Astrocyte (in vitro differentiated cells and primary cell): ENCODE measurements around the gene CSNK1D. TPM values are rescaled to one million over a fixed set of nuclear protein-coding genes. Genes with fewer than 3 reads are reported as not detected.
"Not testable (repeated sequence)": the region's sequence is repeated elsewhere in the genome, so short reads cannot be mapped to it uniquely, and the experiment has no call there.

Experiments used
- DNase-seq: peaks from one replicate; pipeline ENCODE4 v3.0.0-alpha.2; 2010; ENCODE audit warnings: low read depth
- FAIRE-seq: peaks from 2 replicates; lab custom pipeline; 2011; peaks lifted over from hg19 to GRCh38; lab: Jason Lieb, UNC
- H2AFZ ChIP-seq: 2 replicates; pipeline ENCODE4 v1.6.0; 2012; ENCODE audit warnings: low read depth, low read length, inconsistent platforms
- H3K27ac ChIP-seq: 2 replicates; pipeline ENCODE4 v1.5.1; 2011; ENCODE audit warnings: low read depth, low read length, inconsistent platforms
- H3K27me3 ChIP-seq: 2 replicates; pipeline ENCODE4 v1.6.0; 2011; ENCODE audit warnings: low read length, inconsistent platforms; ENCODE audit not compliant: insufficient read depth
- H3K36me3 ChIP-seq: 2 replicates; pipeline ENCODE4 v1.5.1; 2011; ENCODE audit warnings: low read length, inconsistent platforms; ENCODE audit not compliant: insufficient read depth
- H3K4me1 ChIP-seq: 2 replicates; pipeline ENCODE4 v1.5.1; 2011; ENCODE audit warnings: low read length, inconsistent platforms; ENCODE audit not compliant: insufficient read depth
- H3K4me2 ChIP-seq: 2 replicates; pipeline ENCODE4 v1.6.0; 2012; ENCODE audit warnings: low read length, inconsistent platforms
- H3K4me3 ChIP-seq: 2 replicates; pipeline ENCODE4 v1.5.1; 2011; ENCODE audit warnings: low read depth, mild to moderate bottlenecking, low read length, inconsistent platforms; ENCODE audit not compliant: insufficient read depth
- H3K79me2 ChIP-seq: 2 replicates; pipeline ENCODE4 v1.6.0; 2012; ENCODE audit warnings: mild to moderate bottlenecking, low read length, inconsistent platforms; ENCODE audit not compliant: insufficient read depth
- H3K9ac ChIP-seq: 2 replicates; pipeline ENCODE4 v1.6.0; 2012; ENCODE audit warnings: mild to moderate bottlenecking, low read length, inconsistent platforms
- H3K9me3 ChIP-seq: 2 replicates; pipeline ENCODE4 v1.5.1; 2012; ENCODE audit warnings: low read depth, mild to moderate bottlenecking, low read length, inconsistent platforms; ENCODE audit not compliant: insufficient read depth
- H4K20me1 ChIP-seq: 2 replicates; pipeline ENCODE4 v1.6.0; 2012; ENCODE audit warnings: low read length, inconsistent platforms; ENCODE audit not compliant: insufficient read depth
- H3K27ac Mint-ChIP-seq: one replicate; pipeline ENCODE4 v1.8.0; 2021; ENCODE audit warnings: mild to moderate bottlenecking, mixed read lengths; ENCODE audit not compliant: unreplicated experiment
- H3K27me3 Mint-ChIP-seq: one replicate; pipeline ENCODE4 v1.8.0; 2021; ENCODE audit warnings: low read depth, mixed read lengths; ENCODE audit not compliant: unreplicated experiment
- H3K36me3 Mint-ChIP-seq: one replicate; pipeline ENCODE4 v1.8.0; 2021; ENCODE audit warnings: low read depth, mixed read lengths; ENCODE audit not compliant: unreplicated experiment
- H3K4me1 Mint-ChIP-seq: one replicate; pipeline ENCODE4 v1.8.0; 2021; ENCODE audit warnings: low read depth, mixed read lengths; ENCODE audit not compliant: unreplicated experiment
- H3K4me3 Mint-ChIP-seq: one replicate; pipeline ENCODE4 v1.8.0; 2021; ENCODE audit warnings: mild to moderate bottlenecking, moderate library complexity, mixed read lengths; ENCODE audit not compliant: unreplicated experiment
- H3K9me3 Mint-ChIP-seq: one replicate; pipeline ENCODE4 v1.8.0; 2021; ENCODE audit warnings: mild to moderate bottlenecking, mixed read lengths; ENCODE audit not compliant: unreplicated experiment
- EZH2 ChIP-seq: IDR thresholded peaks from 2 replicates; pipeline ENCODE4 v1.6.1; 2012; ENCODE audit warnings: mild to moderate bottlenecking, low read length, inconsistent platforms; ENCODE audit not compliant: insufficient read depth
- microRNA-seq: library from miRNA; unstranded; fragments of <30 nt; microRNA quantifications from one replicate; pipeline ENCODE4 v1.2.0, GENCODE V29; 2020
- total RNA-seq: library from RNA; stranded (reverse); gene quantifications from 2 replicates; pipeline ENCODE4 v1.2.1, GENCODE V29; 2021
- TF ChIP-seq, protein P1 (sequence below): IDR thresholded peaks from 2 replicates; pipeline ENCODE4 v1.5.1; 2011; ENCODE audit warnings: low read depth, mild to moderate bottlenecking, inconsistent platforms, low read length, moderate library complexity; ENCODE audit not compliant: insufficient read depth

Gene CSNK1D
- total RNA-seq, 1 donor from 2014 or later, result 153 TPM

DNA sequence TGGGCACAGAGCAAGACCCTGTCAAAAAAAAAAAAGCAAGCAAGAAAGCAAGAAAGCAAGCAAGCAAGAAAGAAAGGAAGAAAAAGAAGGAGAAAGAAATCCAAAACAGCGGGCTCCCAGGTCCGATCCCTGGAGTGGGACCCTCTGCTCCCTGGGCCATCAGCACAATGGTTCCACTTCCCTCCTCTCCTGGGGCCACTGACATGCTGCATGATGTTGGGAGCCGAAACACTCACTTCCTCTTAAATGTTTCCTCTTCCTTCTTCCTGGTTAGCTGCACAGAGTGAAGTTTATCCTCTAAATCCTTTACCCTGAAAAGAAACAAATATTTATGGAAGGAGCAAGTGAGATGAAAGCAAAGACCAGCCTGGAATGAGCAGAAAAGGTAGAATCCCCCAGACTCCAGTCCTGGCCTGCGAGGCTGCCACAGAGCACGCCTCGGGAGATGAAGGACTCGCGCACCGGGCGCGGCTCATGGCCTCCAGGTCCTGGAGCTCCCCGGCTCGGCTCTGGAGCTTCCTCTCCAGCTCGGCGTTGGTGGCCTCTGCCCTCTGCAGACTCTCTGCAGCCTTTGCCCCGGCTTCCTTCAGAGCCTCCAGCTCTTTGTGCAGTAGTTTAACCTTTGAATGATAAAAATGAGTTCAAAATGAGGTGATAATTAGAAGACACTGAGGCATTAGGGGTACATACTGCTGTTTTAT lies 79.8 kb downstream of the CSNK1D start:
- Histone ChIP-seq H3K27me3 (no peaks in the 10 kb centered on the region), H3K9ac (no peak overlapping the region), H3K27ac (no peak overlapping the region), H2AFZ (no peak overlapping the region), H3K9me3 (no peaks in the 10 kb centered on the region), H3K4me1 (no peaks in the 10 kb centered on the region), H4K20me1 (no peaks in the 10 kb centered on the region), H3K4me2 (no peak overlapping the region), H3K36me3 (peaks cover 21% of the 10 kb centered on the region), H3K4me3 (no peak overlapping the region), H3K79me2 (no peaks in the 10 kb centered on the region)
- no peaks in the 10 kb centered on the region for H3K4me1 Mint-ChIP-seq
- DNase-seq (no peak), FAIRE-seq (peak; percentile 100)
- peaks cover 33% of the 10 kb centered on the region for H3K36me3 Mint-ChIP-seq
- no peak overlapping the region for H3K27ac Mint-ChIP-seq
- H3K9me3 Mint-ChIP-seq, result peaks cover 4% of the 10 kb centered on the region
- no peak for TF ChIP-seq EZH2
- TF ChIP-seq, protein P1, sequence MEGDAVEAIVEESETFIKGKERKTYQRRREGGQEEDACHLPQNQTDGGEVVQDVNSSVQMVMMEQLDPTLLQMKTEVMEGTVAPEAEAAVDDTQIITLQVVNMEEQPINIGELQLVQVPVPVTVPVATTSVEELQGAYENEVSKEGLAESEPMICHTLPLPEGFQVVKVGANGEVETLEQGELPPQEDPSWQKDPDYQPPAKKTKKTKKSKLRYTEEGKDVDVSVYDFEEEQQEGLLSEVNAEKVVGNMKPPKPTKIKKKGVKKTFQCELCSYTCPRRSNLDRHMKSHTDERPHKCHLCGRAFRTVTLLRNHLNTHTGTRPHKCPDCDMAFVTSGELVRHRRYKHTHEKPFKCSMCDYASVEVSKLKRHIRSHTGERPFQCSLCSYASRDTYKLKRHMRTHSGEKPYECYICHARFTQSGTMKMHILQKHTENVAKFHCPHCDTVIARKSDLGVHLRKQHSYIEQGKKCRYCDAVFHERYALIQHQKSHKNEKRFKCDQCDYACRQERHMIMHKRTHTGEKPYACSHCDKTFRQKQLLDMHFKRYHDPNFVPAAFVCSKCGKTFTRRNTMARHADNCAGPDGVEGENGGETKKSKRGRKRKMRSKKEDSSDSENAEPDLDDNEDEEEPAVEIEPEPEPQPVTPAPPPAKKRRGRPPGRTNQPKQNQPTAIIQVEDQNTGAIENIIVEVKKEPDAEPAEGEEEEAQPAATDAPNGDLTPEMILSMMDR, result no peak
- no peaks in the 10 kb centered on the region for H3K27me3 Mint-ChIP-seq
- no peak overlapping the region for H3K4me3 Mint-ChIP-seq

DNA sequence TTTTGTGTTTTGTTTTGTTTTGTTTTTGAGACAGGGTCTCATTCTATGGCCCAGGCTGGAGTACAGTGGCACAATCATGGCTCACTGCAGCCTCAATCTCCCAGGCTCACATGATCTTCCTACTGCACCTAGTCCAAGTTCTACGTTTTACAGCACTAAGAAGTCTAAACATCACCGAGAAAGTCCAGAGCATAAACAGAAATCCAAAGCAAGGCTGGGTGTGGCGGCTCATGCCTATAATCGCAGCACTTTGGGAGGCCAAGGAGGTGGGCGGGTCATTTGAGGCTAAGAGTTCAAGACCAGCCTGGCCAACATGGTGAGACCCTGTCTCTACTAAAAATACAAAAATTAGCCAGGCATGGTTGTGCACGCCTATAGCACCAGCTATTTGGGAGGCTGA lies 80.5 kb downstream of the CSNK1D start:
- not testable (repeated sequence) for H3K4me3 ChIP-seq, H3K27me3 ChIP-seq, H3K27me3 Mint-ChIP-seq, H4K20me1 ChIP-seq, H3K27ac Mint-ChIP-seq, H3K27ac ChIP-seq, H2AFZ ChIP-seq, H3K4me1 Mint-ChIP-seq, H3K9me3 Mint-ChIP-seq, H3K4me1 ChIP-seq, H3K9ac ChIP-seq, DNase-seq, H3K4me3 Mint-ChIP-seq, FAIRE-seq, H3K4me2 ChIP-seq, H3K79me2 ChIP-seq, H3K9me3 ChIP-seq
- H3K36me3 ChIP-seq, result peaks cover 17% of the 10 kb centered on the region
- peaks cover 33% of the 10 kb centered on the region for H3K36me3 Mint-ChIP-seq

Small RNA genes lying within 50 kb of the gene (microRNA-seq; reads per million reads assigned to microRNA genes)
- 2.5 reads per million for gene MIR6787

Other genes starting within 250 kb of the CSNK1D start
- 40.5 and 41.3 TPM in 2 replicates for gene RAC3, start 242.0 kb downstream of the CSNK1D start, total RNA-seq
- 42.3 and 49.9 TPM in 2 replicates for gene DCXR, start 236.0 kb downstream of the CSNK1D start, total RNA-seq
- gene RFNG, start 221.9 kb downstream of the CSNK1D start, total RNA-seq, result 40.2 and 41.9 TPM in 2 replicates
- 91.4 and 102 TPM in 2 replicates for gene GPS1, start 221.8 kb downstream of the CSNK1D start, total RNA-seq
- 55.1 and 59.5 TPM in 2 replicates for gene DUS1L, start 207.9 kb downstream of the CSNK1D start, total RNA-seq
- gene FASN, start 175.5 kb downstream of the CSNK1D start, total RNA-seq, result 156 and 203 TPM in 2 replicates
- 19.9 and 20.4 TPM in 2 replicates for gene CCDC57, start 60.9 kb downstream of the CSNK1D start, total RNA-seq
- 292 and 385 TPM in 2 replicates for gene SLC16A3, start 44.7 kb downstream of the CSNK1D start, total RNA-seq
- gene CD7, start 43.9 kb upstream of the CSNK1D start, total RNA-seq, result 0.18 and 0.24 TPM in 2 replicates
- 0.27 TPM in 1 of 2 replicates, not detected in the other for gene SECTM1, start 60.1 kb upstream of the CSNK1D start, total RNA-seq
- gene TEX19, start 85.5 kb upstream of the CSNK1D start, total RNA-seq, result not detected in 2 replicates
- gene UTS2R, start 98.1 kb upstream of the CSNK1D start, total RNA-seq, result not detected in 2 replicates
- 11.1 and 15.0 TPM in 2 replicates for gene HEXD, start 144.6 kb upstream of the CSNK1D start, total RNA-seq
- 20.9 and 21.3 TPM in 2 replicates for gene OGFOD3, start 144.9 kb upstream of the CSNK1D start, total RNA-seq
- gene CYBC1, start 177.1 kb upstream of the CSNK1D start, total RNA-seq, result 67.3 and 68.1 TPM in 2 replicates
- 62.8 and 64.4 TPM in 2 replicates for gene NARF, start 185.0 kb upstream of the CSNK1D start, total RNA-seq
- gene FOXK2, start 246.0 kb upstream of the CSNK1D start, total RNA-seq, result 57.9 and 68.0 TPM in 2 replicates